ENCODE measurements around the gene SP140.
"Not testable (repeated sequence)": the region's sequence is repeated elsewhere in the genome, so short reads cannot be mapped to it uniquely, and the experiment has no call there.

DNA sequence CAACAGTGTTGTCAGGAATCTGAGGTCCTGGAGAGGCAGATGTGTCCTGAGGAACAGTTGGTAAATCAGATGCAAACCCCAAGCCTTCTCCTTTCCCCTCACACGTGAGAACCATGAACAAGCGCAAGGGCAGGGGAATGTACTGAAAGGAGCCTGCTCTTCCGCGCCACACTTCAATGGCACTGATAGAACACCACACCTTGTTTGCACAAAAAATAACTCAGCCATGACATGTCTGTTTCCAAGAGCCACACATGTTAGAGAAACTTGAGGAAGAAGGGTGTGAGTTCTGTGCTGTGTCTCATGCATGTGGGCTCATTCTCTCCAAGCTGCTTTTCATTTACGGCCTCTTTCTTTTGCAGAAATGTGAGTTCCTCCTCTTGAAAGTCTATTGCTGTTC is 85.3 kb downstream of the SP140 start:
- TF ChIP-seq, protein P1, sequence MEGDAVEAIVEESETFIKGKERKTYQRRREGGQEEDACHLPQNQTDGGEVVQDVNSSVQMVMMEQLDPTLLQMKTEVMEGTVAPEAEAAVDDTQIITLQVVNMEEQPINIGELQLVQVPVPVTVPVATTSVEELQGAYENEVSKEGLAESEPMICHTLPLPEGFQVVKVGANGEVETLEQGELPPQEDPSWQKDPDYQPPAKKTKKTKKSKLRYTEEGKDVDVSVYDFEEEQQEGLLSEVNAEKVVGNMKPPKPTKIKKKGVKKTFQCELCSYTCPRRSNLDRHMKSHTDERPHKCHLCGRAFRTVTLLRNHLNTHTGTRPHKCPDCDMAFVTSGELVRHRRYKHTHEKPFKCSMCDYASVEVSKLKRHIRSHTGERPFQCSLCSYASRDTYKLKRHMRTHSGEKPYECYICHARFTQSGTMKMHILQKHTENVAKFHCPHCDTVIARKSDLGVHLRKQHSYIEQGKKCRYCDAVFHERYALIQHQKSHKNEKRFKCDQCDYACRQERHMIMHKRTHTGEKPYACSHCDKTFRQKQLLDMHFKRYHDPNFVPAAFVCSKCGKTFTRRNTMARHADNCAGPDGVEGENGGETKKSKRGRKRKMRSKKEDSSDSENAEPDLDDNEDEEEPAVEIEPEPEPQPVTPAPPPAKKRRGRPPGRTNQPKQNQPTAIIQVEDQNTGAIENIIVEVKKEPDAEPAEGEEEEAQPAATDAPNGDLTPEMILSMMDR (conservative IDR thresholded peaks at IDR 0.05 in 1 of 2, IDR thresholded peaks at IDR 0.05 in 1 of 2; ENCODE audit: extremely low read depth in 1 of 2, insufficient read depth in 1 of 2, low read depth in 1 of 2, low read length in 2 of 2), result not testable (repeated sequence)
- not testable (repeated sequence) for TF ChIP-seq EZH2 (IDR thresholded peaks at IDR 0.05; ENCODE audit: borderline replicate concordance, low read length)
